Calu3 (cell line): ENCODE results near the gene OR2J2. TPM values are rescaled to one million over a fixed set of nuclear protein-coding genes. Genes with fewer than 3 reads are reported as not detected.

ENCODE experiments used
- total RNA-seq: library from RNA; stranded (reverse); gene quantifications from 2 replicates; pipeline ENCODE4 v1.2.3, GENCODE V29; 2022

Gene OR2J2
- total RNA-seq, 1 experiment from 2014 or later = not detected

Other genes with a start within 250 kb of the OR2J2 start
- 85.8 and 91.6 TPM in 2 replicates for gene TRIM27, start 246.9 kb upstream of the OR2J2 start, total RNA-seq
- gene ZNF311, start 165.6 kb upstream of the OR2J2 start, total RNA-seq = 1.4 and 2.2 TPM in 2 replicates
- gene OR2W1, start 125.7 kb upstream of the OR2J2 start, total RNA-seq = not detected in 2 replicates
- gene OR2B3, start 83.6 kb upstream of the OR2J2 start, total RNA-seq = not detected in 2 replicates
- gene OR2J1, start 71.4 kb upstream of the OR2J2 start, total RNA-seq = not detected in 2 replicates
- gene OR2J3, start 62.8 kb upstream of the OR2J2 start, total RNA-seq = not detected in 2 replicates
- gene OR14J1, start 130.8 kb downstream of the OR2J2 start, total RNA-seq = not detected in 2 replicates
- gene OR5V1, start 198.0 kb downstream of the OR2J2 start, total RNA-seq = not detected in 2 replicates
- not detected in 2 replicates for gene OR12D3, start 204.4 kb downstream of the OR2J2 start, total RNA-seq
- not detected in 2 replicates for gene OR12D2, start 224.7 kb downstream of the OR2J2 start, total RNA-seq
- not detected in 2 replicates for gene OR12D1, start 244.0 kb downstream of the OR2J2 start, total RNA-seq